NCI-H1436 treated with DMSO at 0.1 percent for 48 hours (cell line): Measurements from ENCODE around the gene MAPRE3.
"Not testable (repeated sequence)": the region's sequence is repeated elsewhere in the genome, so short reads cannot be mapped to it uniquely, and the experiment has no call there.

ENCODE experiments used
- DNase-seq: peaks from one replicate; lab custom pipeline; 2025; lab: John Stamatoyannopoulos, UW

Gene MAPRE3

GRCh38 chr2:26970244-26970927, at the start of gene MAPRE3:
Gene MAPRE3 (plus strand): TSS chr2:26970637. CDS start chr2:27022219, 51,582 bp downstream.
- peak; percentile 65 for DNase-seq

- no peak for DNase-seq
Measured at GRCh38 chr2:26921323-26921722, 49.1 kb upstream of the MAPRE3 start.

GRCh38 chr2:26922405-26923188, 47.8 kb upstream of the MAPRE3 start:
- no peak for DNase-seq

- DNase-seq = not testable (repeated sequence)
Measured at GRCh38 chr2:26923189-26923466, 47.3 kb upstream of the MAPRE3 start.

GRCh38 chr2:26924731-26925099, 45.7 kb upstream of the MAPRE3 start:
- no peak for DNase-seq

- no peak for DNase-seq
Measured at GRCh38 chr2:26925100-26925791, 45.2 kb upstream of the MAPRE3 start.

- DNase-seq = no peak
Measured at GRCh38 chr2:26927221-26927620, 43.2 kb upstream of the MAPRE3 start.

GRCh38 chr2:26932974-26933373, 37.5 kb upstream of the MAPRE3 start:
- DNase-seq = no peak

- DNase-seq = no peak
Measured at GRCh38 chr2:26933431-26934334, 36.8 kb upstream of the MAPRE3 start.

GRCh38 chr2:26934335-26934724, 36.1 kb upstream of the MAPRE3 start:
- no peak for DNase-seq

GRCh38 chr2:26934985-26935384, 35.5 kb upstream of the MAPRE3 start:
- no peak for DNase-seq

GRCh38 chr2:26936855-26937254, 33.6 kb upstream of the MAPRE3 start:
- no peak for DNase-seq

- DNase-seq = no peak
Measured at GRCh38 chr2:26938399-26939118, 31.9 kb upstream of the MAPRE3 start.

- DNase-seq = no peak
Measured at GRCh38 chr2:26940001-26940400, 30.4 kb upstream of the MAPRE3 start.

GRCh38 chr2:26941486-26941885, 29.0 kb upstream of the MAPRE3 start:
- DNase-seq = no peak

GRCh38 chr2:26942543-26943295, 27.7 kb upstream of the MAPRE3 start:
- DNase-seq = no peak

- DNase-seq = no peak
Measured at GRCh38 chr2:26945991-26946750, 24.3 kb upstream of the MAPRE3 start.

- DNase-seq = no peak
Measured at GRCh38 chr2:26946841-26947784, 23.3 kb upstream of the MAPRE3 start.

- DNase-seq = no peak
Measured at GRCh38 chr2:26948800-26949199, 21.6 kb upstream of the MAPRE3 start.
